Posterior cingulate gyrus (tissue), 11 donors: ENCODE results near the gene KDELR1.
"Not testable (repeated sequence)": the region's sequence is repeated elsewhere in the genome, so short reads cannot be mapped to it uniquely, and the experiment has no call there.

Source experiments
- DNase-seq, 10 donors: peaks; one replicate each; pipeline versions ENCODE4 v3.0.0 to v3.0.0-alpha.2; 2020 to 2021; ENCODE audit warnings: mixed read lengths in 3 of 10
- intact Hi-C: fragments of 100-400 bp; cut with DNase I; formaldehyde crosslinking; loops from one replicate; pipeline ENCODE4 v1.15.1; 2023

The KDELR1 gene

GRCh38 chr19:48398375-48399235 lies 7.3 kb upstream of the KDELR1 start:
- DNase-seq, result peak in 3 of 10 donors; percentile 19 to 89 (median 35)
- intact Hi-C loops, result no loop called here

GRCh38 chr19:48398102-48398374 lies 6.7 kb upstream of the KDELR1 start:
- no peak for DNase-seq
- intact Hi-C loops, result no loop called here

GRCh38 chr19:48397263-48398101 lies 6.1 kb upstream of the KDELR1 start:
- intact Hi-C loops, result no loop called here
- DNase-seq, result no peak

GRCh38 chr19:48396824-48397176 lies 5.4 kb upstream of the KDELR1 start:
- DNase-seq, result no peak
- intact Hi-C loops, result no loop called here

GRCh38 chr19:48396016-48396823 lies 4.9 kb upstream of the KDELR1 start:
- intact Hi-C loops, result no loop called here
- no peak for DNase-seq

- intact Hi-C loops, result no loop called here
- no peak for DNase-seq
Measured at GRCh38 chr19:48395499-48395898, 4.1 kb upstream of the KDELR1 start.

- intact Hi-C loops, result no loop called here
- DNase-seq, result no peak
Measured at GRCh38 chr19:48395170-48395455, 3.8 kb upstream of the KDELR1 start.

- intact Hi-C loops, result loop anchor here (5.0 kb wide), 2 partner anchors 53 to 77 kb away; partner anchors contain the start of gene GRWD1
- DNase-seq, result no peak
Measured at GRCh38 chr19:48394331-48395169, 3.2 kb upstream of the KDELR1 start.

GRCh38 chr19:48393559-48394330 lies 2.4 kb upstream of the KDELR1 start, which contains the start of gene GRIN2D:
Gene GRIN2D, plus strand, starts transcription at chr19:48393668. Its CDS starts 4,725 bp downstream, at chr19:48398393.
- DNase-seq, result peak in 5 of 10 donors; percentile 16 to 87 (median 31)
- intact Hi-C loops, result loop anchor here (5.0 kb wide), 2 partner anchors 54 to 76 kb away; partner anchors contain the start of gene GRWD1

- no peak for DNase-seq
- intact Hi-C loops, result loop anchor here (5.0 kb wide), 2 partner anchors 54 to 76 kb away; partner anchors contain the start of gene GRWD1
Measured at GRCh38 chr19:48392860-48393558, 1.7 kb upstream of the KDELR1 start.

- not testable (repeated sequence) for DNase-seq
- intact Hi-C loops, result loop anchor here (5.0 kb wide), 2 partner anchors 55 to 75 kb away; partner anchors contain the start of gene GRWD1
Measured at GRCh38 chr19:48392006-48392344, 624 bp upstream of the KDELR1 start.

GRCh38 chr19:48390188-48391099 lies 907 bp downstream of the KDELR1 start:
- DNase-seq, result peak; percentile 39 to 93 (median 59)
- intact Hi-C loops, result loop anchor here (5.0 kb wide), 2 partner anchors 57 to 73 kb away; partner anchors contain the start of gene GRWD1

- DNase-seq, result no peak
- intact Hi-C loops, result no loop called here
Measured at GRCh38 chr19:48386981-48387380, 4.4 kb downstream of the KDELR1 start.

- intact Hi-C loops, result no loop called here
- no peak for DNase-seq
Measured at GRCh38 chr19:48385461-48386087, 5.8 kb downstream of the KDELR1 start.

GRCh38 chr19:48382286-48382685 lies 9.1 kb downstream of the KDELR1 start:
- DNase-seq, result no peak
- intact Hi-C loops, result no loop called here

GRCh38 chr19:48381178-48381950 lies 10.0 kb downstream of the KDELR1 start:
- intact Hi-C loops, result no loop called here

More at GRCh38 chr19:48381178-48381950, 10.0 kb downstream of the KDELR1 start:
- no peak for DNase-seq
